Measurements from ENCODE around the gene BCL11A. TPM values are rescaled to one million over a fixed set of nuclear protein-coding genes. Genes with fewer than 3 reads are reported as not detected.

Gene BCL11A
- polyA plus RNA-seq, 3 donors = 8.7 to 15.6 (median 11.1) TPM

DNA sequence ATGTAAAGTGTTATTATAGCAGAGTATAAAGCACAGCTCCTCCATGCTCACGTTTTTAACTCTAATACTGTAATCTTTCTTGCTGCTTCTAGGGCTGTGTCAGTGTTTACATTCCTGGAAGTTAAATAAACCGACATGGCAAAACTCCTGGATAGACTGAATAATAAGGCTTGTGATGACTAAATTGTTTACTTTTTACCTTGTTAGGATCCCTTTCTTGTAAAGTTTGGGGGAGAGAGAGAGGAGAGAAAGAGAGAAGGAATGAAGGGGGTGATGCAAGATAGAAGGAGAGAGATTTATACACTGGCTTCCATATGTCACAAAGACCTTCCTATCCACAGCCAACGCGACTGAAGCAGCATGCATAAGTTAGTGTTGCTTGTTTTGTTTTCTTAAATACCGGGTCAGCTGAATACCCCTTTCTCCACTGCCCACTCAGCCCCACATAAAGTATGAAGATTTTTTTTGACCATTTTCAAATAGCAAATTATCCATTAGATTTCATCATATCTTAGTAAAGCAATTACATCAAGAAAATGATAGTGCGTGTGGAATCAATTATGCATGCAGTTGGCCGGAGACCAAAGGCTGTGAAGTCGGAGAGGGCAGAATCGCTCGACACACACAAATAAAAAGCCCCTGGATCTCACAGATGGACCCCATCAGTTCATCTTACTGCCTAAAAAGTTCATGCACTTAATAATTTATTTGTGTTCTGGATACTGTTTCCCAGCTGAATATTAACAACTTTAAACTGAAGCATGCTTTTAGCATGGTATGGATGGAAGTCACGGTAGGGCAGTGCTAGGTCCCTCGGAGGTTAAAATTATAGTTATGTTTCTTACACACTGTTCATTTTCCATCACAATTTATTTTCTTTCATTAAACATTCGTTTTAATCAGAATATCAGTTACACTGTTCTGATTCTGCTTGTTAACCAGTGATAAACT lies 20.1 kb downstream of the BCL11A start:
- peaks cover 78% of the 10 kb centered on the region for H3K4me1 Mint-ChIP-seq
- peaks cover 0 to 4% (median 4%) of the 10 kb centered on the region in 7 donors for H3K9me3 Mint-ChIP-seq
- TF ChIP-seq CTCF (IDR thresholded peaks at IDR 0.05) = no peak
- H3K4me3 ChIP-seq (replicated peaks in 1 of 3; ENCODE audit: low read depth in 2 of 3, low read length in 3 of 3) = no peak overlapping the region
- H3K27me3 ChIP-seq (ENCODE audit: control insufficient read depth in 2 of 2, insufficient read depth in 2 of 2, low read length in 2 of 2) = no peaks in the 10 kb centered on the region
- peaks cover 5% of the 10 kb centered on the region for H4K20me1 ChIP-seq (ENCODE audit: insufficient read depth, low read length)
- H3K27ac Mint-ChIP-seq = peak overlapping the region in 6 of 7 donors; percentile 5 to 70 (median 49)
- peak overlapping the region in 1 of 2 donors; percentile 52 for H3K27ac ChIP-seq (ENCODE audit: low read depth in 1 of 2, low read length in 2 of 2)
- H3K9ac ChIP-seq (ENCODE audit: insufficient read depth, low read length, poor library complexity, severe bottlenecking) = no peak overlapping the region
- peaks cover 0 to 2% (median 0%) of the 10 kb centered on the region in 3 donors for H3K27me3 Mint-ChIP-seq (ENCODE audit: low read depth in 3 of 3)
- no peak overlapping the region for H2AFZ ChIP-seq (ENCODE audit: insufficient read depth, low read depth, low read length, poor library complexity, severe bottlenecking)
- peaks cover 15 to 21% of the 10 kb centered on the region in 2 donors for H3K36me3 Mint-ChIP-seq
- DNase-seq = no peak
- no peak overlapping the region for H3K4me2 ChIP-seq (replicated peaks; ENCODE audit: extremely low read depth, low read length, poor library complexity, severe bottlenecking)
- H3K9me3 ChIP-seq (replicated peaks in 1 of 2; ENCODE audit: control insufficient read depth in 1 of 2, insufficient read depth in 1 of 2, low read length in 2 of 2) = peaks cover 0 to 4% of the 10 kb centered on the region in 2 donors
- peaks cover 61% of the 10 kb centered on the region in 2 donors for H3K4me1 ChIP-seq (ENCODE audit: control insufficient read depth in 1 of 2, insufficient read depth in 2 of 2, low read length in 2 of 2)
- WGBS (ENCODE audit: insufficient coverage) = 75% methylated on average over 4 of the region's 13 CpGs
- peaks cover 100% of the 10 kb centered on the region for H3K79me2 ChIP-seq (ENCODE audit: insufficient read depth, low read length)
- intact Hi-C loops (cut with micrococcal nuclease) = loop anchor here (5.0 to 10.0 kb wide), 2 partner anchors 36 to 1001 kb away; partner anchors contain the start of gene XPO1 (in 1 of the 2)
- H3K4me3 Mint-ChIP-seq = no peak overlapping the region
- H3K36me3 ChIP-seq (replicated peaks in 1 of 2; ENCODE audit: control insufficient read depth in 1 of 2, insufficient read depth in 2 of 2, low read length in 2 of 2) = peaks cover 2 to 11% of the 10 kb centered on the region in 2 donors

GRCh38 chr2:60532421-60532820 lies 21.0 kb downstream of the BCL11A start:
- no CpG with 5 or more reads among the region's 3 CpGs for WGBS (ENCODE audit: insufficient coverage)
- no peak for DNase-seq
- peaks cover 5% of the 10 kb centered on the region for H4K20me1 ChIP-seq (ENCODE audit: insufficient read depth, low read length)
- peaks cover 0 to 5% (median 4%) of the 10 kb centered on the region in 7 donors for H3K9me3 Mint-ChIP-seq
- peaks cover 0 to 2% (median 0%) of the 10 kb centered on the region in 3 donors for H3K27me3 Mint-ChIP-seq (ENCODE audit: low read depth in 3 of 3)
- H3K27me3 ChIP-seq (ENCODE audit: control insufficient read depth in 2 of 2, insufficient read depth in 2 of 2, low read length in 2 of 2) = no peaks in the 10 kb centered on the region
- H3K4me1 Mint-ChIP-seq = peaks cover 88% of the 10 kb centered on the region
- H3K4me3 Mint-ChIP-seq = no peak overlapping the region
- H3K9me3 ChIP-seq (replicated peaks in 1 of 2; ENCODE audit: control insufficient read depth in 1 of 2, insufficient read depth in 1 of 2, low read length in 2 of 2) = peaks cover 0 to 4% of the 10 kb centered on the region in 2 donors
- no peak for TF ChIP-seq CTCF (IDR thresholded peaks at IDR 0.05)
- peaks cover 70 to 71% of the 10 kb centered on the region in 2 donors for H3K4me1 ChIP-seq (ENCODE audit: control insufficient read depth in 1 of 2, insufficient read depth in 2 of 2, low read length in 2 of 2)
- H3K4me2 ChIP-seq (replicated peaks; ENCODE audit: extremely low read depth, low read length, poor library complexity, severe bottlenecking) = no peak overlapping the region
- H3K9ac ChIP-seq (ENCODE audit: insufficient read depth, low read length, poor library complexity, severe bottlenecking) = no peak overlapping the region
- peaks cover 100% of the 10 kb centered on the region for H3K79me2 ChIP-seq (ENCODE audit: insufficient read depth, low read length)
- no peak overlapping the region for H3K27ac ChIP-seq (ENCODE audit: low read depth in 1 of 2, low read length in 2 of 2)
- no peak overlapping the region for H2AFZ ChIP-seq (ENCODE audit: insufficient read depth, low read depth, low read length, poor library complexity, severe bottlenecking)
- H3K36me3 ChIP-seq (replicated peaks in 1 of 2; ENCODE audit: control insufficient read depth in 1 of 2, insufficient read depth in 2 of 2, low read length in 2 of 2) = peaks cover 0 to 1% of the 10 kb centered on the region in 2 donors
- intact Hi-C loops (cut with micrococcal nuclease) = loop anchor here (5.0 to 10.0 kb wide), 2 partner anchors 35 to 1002 kb away; partner anchors contain the start of gene XPO1 (in 1 of the 2)
- no peak overlapping the region for H3K4me3 ChIP-seq (replicated peaks in 1 of 3; ENCODE audit: low read depth in 2 of 3, low read length in 3 of 3)
- H3K27ac Mint-ChIP-seq = peak overlapping the region in 4 of 7 donors; percentile 27 to 49 (median 41)
- H3K36me3 Mint-ChIP-seq = peaks cover 8 to 17% of the 10 kb centered on the region in 2 donors
